PC-9 (cell line): ENCODE measurements around the gene ZMIZ1. TPM values are rescaled to one million over a fixed set of nuclear protein-coding genes. Genes with fewer than 3 reads are reported as not detected.

ENCODE experiments used
- BruUV-seq: library from RNA; stranded (reverse); fragments of 400-500 nt; replicated peaks from 2 replicates; lab custom pipeline; 2021; lab: Mats Ljungman, UMichigan
- CTCF ChIA-PET: fragments of 300-600 bp; sonication (Branson Sonifier 250); formaldehyde crosslinking; loops from one replicate; lab custom pipeline; 2022; ENCODE audit warnings: antibody characterized with exemption; lab: Charles Lee
- POLR2A ChIA-PET: fragments of 300-600 bp; sonication (Branson Sonifier 250); formaldehyde crosslinking; loops from one replicate; lab custom pipeline; 2022; ENCODE audit warnings: antibody characterized with exemption; ENCODE audit not compliant: unreplicated experiment; lab: Charles Lee
- DNase-seq, 2 experiments: peaks; one replicate each; pipeline versions ENCODE4 v3.0.0 to v3.0.0-alpha.2; 2015 to 2022; ENCODE audit warnings: mixed read lengths in 1 of 2
- H2AFZ ChIP-seq: fragments of 200-600 bp; sonication (generic); 2 replicates; pipeline ENCODE4 v1.8.1; 2017; ENCODE audit warnings: antibody characterized with exemption
- H3F3A ChIP-seq: fragments of 200-600 bp; sonication (generic); 2 replicates; pipeline ENCODE4 v1.8.1; 2017; ENCODE audit warnings: antibody characterized with exemption, mild to moderate bottlenecking, low read depth; ENCODE audit not compliant: insufficient read depth
- H3K27ac ChIP-seq: fragments of 200-600 bp; sonication (generic); 2 replicates; pipeline ENCODE4 v1.6.1; 2016; ENCODE audit warnings: mixed run types
- H3K27me3 ChIP-seq: fragments of 200-600 bp; sonication (generic); 2 replicates; pipeline ENCODE4 v1.6.1; 2016; ENCODE audit warnings: low read depth, mixed run types; ENCODE audit not compliant: insufficient read depth
- H3K36me3 ChIP-seq: fragments of 200-600 bp; sonication (generic); 2 replicates; pipeline ENCODE4 v1.6.1; 2016; ENCODE audit warnings: low read depth, mixed run types
- H3K4me1 ChIP-seq: fragments of 200-600 bp; sonication (generic); replicated peaks from 2 replicates; pipeline ENCODE4 v1.6.1; 2016; ENCODE audit warnings: mixed run types; ENCODE audit not compliant: insufficient read depth
- H3K4me2 ChIP-seq: fragments of 200-600 bp; sonication (generic); 2 replicates; pipeline ENCODE4 v1.6.1; 2017; ENCODE audit warnings: mixed run types
- H3K4me3 ChIP-seq: fragments of 200-600 bp; sonication (generic); 2 replicates; pipeline ENCODE4 v1.6.1; 2016; ENCODE audit warnings: mixed run types
- H3K79me2 ChIP-seq: fragments of 200-600 bp; sonication (generic); 2 replicates; pipeline ENCODE4 v1.6.1; 2017; ENCODE audit warnings: low read depth, mixed run types
- H3K9me2 ChIP-seq: fragments of 200-600 bp; sonication (generic); 2 replicates; pipeline ENCODE4 v1.8.1; 2017; ENCODE audit warnings: mild to moderate bottlenecking; ENCODE audit not compliant: insufficient read depth
- H3K9me3 ChIP-seq: fragments of 200-600 bp; sonication (generic); 2 replicates; pipeline ENCODE4 v1.8.1; 2016; ENCODE audit warnings: low read depth; ENCODE audit not compliant: insufficient read depth
- H4K20me1 ChIP-seq: fragments of 200-600 bp; sonication (generic); 2 replicates; pipeline ENCODE4 v1.8.1; 2017; ENCODE audit not compliant: insufficient read depth
- CTCF ChIP-seq: fragments of 200-600 bp; sonication (generic); conservative IDR thresholded peaks from 2 replicates; pipeline ENCODE4 v1.6.1; 2017; ENCODE audit warnings: mixed run types, antibody characterized with exemption, mild to moderate bottlenecking, moderate library complexity
- EZH2 ChIP-seq: fragments of 200-600 bp; sonication (generic); IDR thresholded peaks from 2 replicates; pipeline ENCODE4 v1.8.0; 2017; ENCODE audit warnings: antibody characterized with exemption, low read depth
- intact Hi-C: fragments of 100-400 bp; cut with micrococcal nuclease; formaldehyde crosslinking; loops from one replicate; pipeline ENCODE4 v1.10.0; 2022; ENCODE audit not compliant: unreplicated experiment
- total RNA-seq: library from RNA; stranded (reverse); gene quantifications from 2 replicates; pipeline ENCODE4 v1.2.3, GENCODE V29; 2021

Gene ZMIZ1
- total RNA-seq, 1 experiment from 2014 or later = 47.6 TPM

GRCh38 chr10:79074732-79075131, 6.0 kb downstream of the ZMIZ1 start:
- H3K9me2 ChIP-seq = no peaks in the 10 kb centered on the region
- H3K4me2 ChIP-seq = peak overlapping the region; percentile 19
- no peak overlapping the region for H3K27ac ChIP-seq
- peak in 1 of 2 experiments; percentile 67 for DNase-seq
- H3K36me3 ChIP-seq = no peaks in the 10 kb centered on the region
- H2AFZ ChIP-seq = no peak overlapping the region
- no peak for TF ChIP-seq CTCF
- TF ChIP-seq EZH2 = no peak
- H3K27me3 ChIP-seq = no peaks in the 10 kb centered on the region
- peaks cover 26% of the 10 kb centered on the region for H3F3A ChIP-seq
- no peaks in the 10 kb centered on the region for H3K9me3 ChIP-seq
- H3K4me3 ChIP-seq = no peak overlapping the region
- ChIA-PET POLR2A (interaction anchor here (0.5 to 0.7 kb wide), 3 partner anchors 13 to 88 kb away, joined by 3 to 22 read pairs (median 5); no protein-coding TSS in a partner anchor), CTCF (no interaction called here)
- H3K4me1 ChIP-seq = peaks cover 82% of the 10 kb centered on the region
- peaks cover 100% of the 10 kb centered on the region for H3K79me2 ChIP-seq
- H4K20me1 ChIP-seq = peaks cover 54% of the 10 kb centered on the region
- no TSS peak for BruUV-seq
- intact Hi-C loops = loop anchor here (5.0 to 10.0 kb wide), 2 partner anchors 38 to 860 kb away; no protein-coding TSS in a partner anchor

- no TSS peak for BruUV-seq
- Histone ChIP-seq H3K4me2 (no peak overlapping the region), H3K27me3 (no peaks in the 10 kb centered on the region), H3K9me3 (no peaks in the 10 kb centered on the region), H3F3A (peaks cover 30% of the 10 kb centered on the region), H3K27ac (no peak overlapping the region), H3K79me2 (peaks cover 100% of the 10 kb centered on the region), H4K20me1 (peaks cover 61% of the 10 kb centered on the region), H2AFZ (no peak overlapping the region), H3K36me3 (no peaks in the 10 kb centered on the region), H3K4me1 (peaks cover 89% of the 10 kb centered on the region), H3K4me3 (no peak overlapping the region), H3K9me2 (no peaks in the 10 kb centered on the region)
- ChIA-PET POLR2A (no interaction called here), CTCF (interaction anchor here (0.6 kb wide), 2 partner anchors 64 to 422 kb away, joined by 3 to 8 read pairs; no protein-coding TSS in a partner anchor)
- intact Hi-C loops = loop anchor here (10.0 kb wide), 1 partner anchor 861 kb away; no protein-coding TSS in a partner anchor
- no peak for DNase-seq
- TF ChIP-seq CTCF = no peak
Measured at GRCh38 chr10:79075418-79075817, 6.7 kb downstream of the ZMIZ1 start.

- H3K4me2 ChIP-seq = peak overlapping the region; percentile 23; the same call in 1 of the 2 replicates
- peaks cover 56% of the 10 kb centered on the region for H4K20me1 ChIP-seq
- H3K36me3 ChIP-seq = no peaks in the 10 kb centered on the region
- H3K27me3 ChIP-seq = no peaks in the 10 kb centered on the region
- H3K4me1 ChIP-seq = peaks cover 97% of the 10 kb centered on the region
- POLR2A ChIA-PET = no interaction called here
- no peaks in the 10 kb centered on the region for H3K9me2 ChIP-seq
- intact Hi-C loops = loop anchor here (10.0 kb wide), 1 partner anchor 863 kb away; no protein-coding TSS in a partner anchor
- H2AFZ ChIP-seq = no peak overlapping the region
- peaks cover 18% of the 10 kb centered on the region for H3F3A ChIP-seq
- no peak for DNase-seq
- BruUV-seq = no TSS peak
- H3K79me2 ChIP-seq = peaks cover 100% of the 10 kb centered on the region
- CTCF ChIA-PET = no interaction called here
- H3K4me3 ChIP-seq = no peak overlapping the region
- H3K9me3 ChIP-seq = no peaks in the 10 kb centered on the region
- H3K27ac ChIP-seq = no peak overlapping the region
- no peak for TF ChIP-seq EZH2
- no peak for TF ChIP-seq CTCF
Measured at GRCh38 chr10:79077488-79078173, 8.9 kb downstream of the ZMIZ1 start.
